A549 (cell line): ENCODE results near the gene GALNT3. TPM values are rescaled to one million over a fixed set of nuclear protein-coding genes. Genes with fewer than 3 reads are reported as not detected.

ENCODE experiments used
- ATAC-seq, 2 experiments: fragments of 200-7000 bp in 1 of 2; fragments of >200 bp in 1 of 2; cut with Nextera tagmentation in 1 of 2; cut with Tn5 transposase in 1 of 2; 3 replicates each; pipeline versions ENCODE4 v1.8.0 to v1.9.1; 2018 to 2020; ENCODE audit warnings: mild to moderate bottlenecking in 1 of 2, moderate library complexity in 1 of 2
- CTCF ChIA-PET: fragments of 300-600 bp; sonication (Branson Sonifier 250); formaldehyde crosslinking; extraction: SDS; loops from one replicate; lab custom pipeline; 2021; ENCODE audit warnings: antibody characterized with exemption, inconsistent platforms; lab: Yijun Ruan, JAX
- POLR2A ChIA-PET: fragments of 350-600 bp; formaldehyde crosslinking; extraction: SDS; loops from one replicate; lab custom pipeline; 2021; ENCODE audit warnings: antibody characterized with exemption, inconsistent platforms; lab: Yijun Ruan, JAX
- DNase-seq, 2 experiments: peaks; one replicate each; pipeline versions ENCODE4 v3.0.0 to v3.0.0-alpha.2; 2011 to 2016; ENCODE audit warnings: low read depth in 1 of 2, low spot score in 1 of 2
- FAIRE-seq: peaks from 2 replicates; lab custom pipeline; 2011; peaks lifted over from hg19 to GRCh38; lab: Jason Lieb, UNC
- H3K27ac ChIP-seq, 2 experiments: fragments of >200 bp; sonication (Bioruptor Twin); formaldehyde crosslinking; 3 replicates each; pipeline ENCODE4 v1.5.1; 2016 to 2017
- H3K4me1 ChIP-seq: fragments of >200 bp; sonication (Bioruptor Twin); formaldehyde crosslinking; 3 replicates; pipeline ENCODE4 v1.6.1; 2016
- H3K4me2 ChIP-seq: fragments of >200 bp; sonication (Bioruptor Twin); formaldehyde crosslinking; 3 replicates; pipeline ENCODE4 v1.6.1; 2016
- H3K4me3 ChIP-seq: fragments of >200 bp; sonication (Bioruptor Twin); formaldehyde crosslinking; 3 replicates; pipeline ENCODE4 v1.5.1; 2016
- H3K9me3 ChIP-seq: fragments of >200 bp; sonication (Bioruptor Twin); formaldehyde crosslinking; 3 replicates; pipeline ENCODE4 v1.6.1; 2016
- BCL3 ChIP-seq: fragments of >200 bp; sonication (Bioruptor Twin); formaldehyde crosslinking; IDR thresholded peaks from 3 replicates; pipeline ENCODE4 v1.6.1; 2016
- BHLHE40 ChIP-seq: IDR thresholded peaks from 2 replicates; pipeline ENCODE4 v1.6.1; 2012; ENCODE audit warnings: low read depth, low read length, inconsistent platforms
- CBX2 ChIP-seq: fragments of 200-600 bp; sonication (generic); IDR thresholded peaks from 2 replicates; pipeline ENCODE4 v1.6.1; 2016; ENCODE audit warnings: low read depth, mild to moderate bottlenecking, borderline replicate concordance
- CBX8 ChIP-seq: fragments of 200-600 bp; sonication (generic); IDR thresholded peaks from 2 replicates; pipeline ENCODE4 v1.6.1; 2016
- CEBPB ChIP-seq, 2 experiments: fragments of >200 bp in 1 of 2; sonication (Bioruptor Twin) in 1 of 2; formaldehyde crosslinking in 1 of 2; IDR thresholded peaks; 2 replicates each; pipeline ENCODE4 v1.6.1; 2012 to 2016
- E2F6 ChIP-seq: IDR thresholded peaks from 2 replicates; pipeline ENCODE4 v1.6.1; 2012; ENCODE audit warnings: low read depth, borderline replicate concordance
- EHF ChIP-seq: fragments of 250-450 bp; sonication (Bioruptor Pico); IDR thresholded peaks from 2 replicates; pipeline ENCODE4 v1.5.0; 2020; ENCODE audit warnings: mild to moderate bottlenecking
- EHMT2 ChIP-seq: fragments of 200-600 bp; sonication (generic); IDR thresholded peaks from 2 replicates; pipeline ENCODE4 v1.6.1; 2016; ENCODE audit warnings: antibody characterized with exemption, low read depth, mild to moderate bottlenecking, moderate library complexity
- ESRRA ChIP-seq: fragments of 150-350 bp; IDR thresholded peaks from 2 replicates; pipeline ENCODE4 v1.6.1; 2014; ENCODE audit warnings: mild to moderate bottlenecking, low read length, borderline replicate concordance
- FOXS1 ChIP-seq: fragments of 250-450 bp; sonication (Bioruptor Pico); IDR thresholded peaks from 2 replicates; pipeline ENCODE4 v1.5.0; 2020; ENCODE audit warnings: mild to moderate bottlenecking, moderate library complexity
- HDAC2 ChIP-seq: fragments of 200-600 bp; sonication (generic); IDR thresholded peaks from 2 replicates; pipeline ENCODE4 v1.6.1; 2016
- HOXA7 ChIP-seq: fragments of 250-450 bp; sonication (Bioruptor Pico); IDR thresholded peaks from 2 replicates; pipeline ENCODE4 v1.5.0; 2020; ENCODE audit warnings: mild to moderate bottlenecking, moderate library complexity
- HOXB13 ChIP-seq: fragments of 250-450 bp; sonication (Bioruptor Pico); IDR thresholded peaks from 2 replicates; pipeline ENCODE4 v1.5.0; 2020; ENCODE audit warnings: low read depth, mild to moderate bottlenecking, moderate library complexity
- JUN ChIP-seq, 2 experiments: fragments of >200 bp; sonication (Bioruptor Twin); formaldehyde crosslinking; IDR thresholded peaks; 2 replicates in 1 of 2; 3 replicates in 1 of 2; pipeline ENCODE4 v1.6.1; 2016 to 2017
- KDM1A ChIP-seq: fragments of 200-600 bp; sonication (generic); IDR thresholded peaks from 2 replicates; pipeline ENCODE4 v1.6.1; 2016; ENCODE audit warnings: low read depth, mild to moderate bottlenecking
- NFE2L2 ChIP-seq: fragments of 150-350 bp; conservative IDR thresholded peaks from 2 replicates; pipeline ENCODE4 v1.6.1; 2014; ENCODE audit warnings: low read length
- NPAS2 ChIP-seq: fragments of 250-450 bp; sonication (Bioruptor Pico); IDR thresholded peaks from 2 replicates; pipeline ENCODE4 v1.8.0; 2022; ENCODE audit warnings: mild to moderate bottlenecking, moderate library complexity, borderline replicate concordance
- NR3C1 ChIP-seq: fragments of >200 bp; sonication (Bioruptor Twin); formaldehyde crosslinking; IDR thresholded peaks from 3 replicates; pipeline ENCODE4 v1.6.1; 2017
- POLR2A ChIP-seq: IDR thresholded peaks from 2 replicates; pipeline ENCODE4 v1.6.1; 2012; ENCODE audit warnings: mild to moderate bottlenecking, low read length
- RAD21 ChIP-seq, 2 experiments: fragments of >200 bp in 1 of 2; sonication (Bioruptor Twin) in 1 of 2; formaldehyde crosslinking in 1 of 2; IDR thresholded peaks in 1 of 2; conservative IDR thresholded peaks in 1 of 2; 2 replicates in 1 of 2; 3 replicates in 1 of 2; pipeline ENCODE4 v1.6.1; 2012 to 2018; ENCODE audit warnings: inconsistent platforms in 1 of 2
- RARB ChIP-seq: fragments of 250-450 bp; sonication (Bioruptor Pico); IDR thresholded peaks from 2 replicates; pipeline ENCODE4 v1.8.0; 2021; ENCODE audit warnings: mild to moderate bottlenecking, moderate library complexity
- RCOR1 ChIP-seq: fragments of 150-350 bp; IDR thresholded peaks from 2 replicates; pipeline ENCODE4 v1.6.1; 2014; ENCODE audit warnings: antibody characterized with exemption, low read length, low read depth
- RNF2 ChIP-seq: fragments of 200-600 bp; sonication (generic); IDR thresholded peaks from 2 replicates; pipeline ENCODE4 v1.6.1; 2016; ENCODE audit warnings: low read depth, mild to moderate bottlenecking, antibody characterized with exemption, moderate library complexity, borderline replicate concordance
- SMC3 ChIP-seq: fragments of >200 bp; sonication (Bioruptor Twin); formaldehyde crosslinking; IDR thresholded peaks from 3 replicates; pipeline ENCODE4 v1.6.1; 2018; ENCODE audit warnings: inconsistent platforms
- SREBF2 ChIP-seq: fragments of 450-650 bp; IDR thresholded peaks from 2 replicates; pipeline ENCODE4 v1.6.1; 2014; ENCODE audit warnings: mild to moderate bottlenecking, moderate library complexity
- TFCP2L1 ChIP-seq: fragments of 250-450 bp; sonication (Bioruptor Pico); IDR thresholded peaks from 2 replicates; pipeline ENCODE4 v1.5.0; 2021; ENCODE audit warnings: mild to moderate bottlenecking
- ZC3H11A ChIP-seq: fragments of 450-650 bp; IDR thresholded peaks from 2 replicates; pipeline ENCODE4 v1.6.1; 2014; ENCODE audit warnings: antibody characterized with exemption, mild to moderate bottlenecking
- ZFP36 ChIP-seq: fragments of 450-650 bp; IDR thresholded peaks from 2 replicates; pipeline ENCODE4 v1.6.1; 2014; ENCODE audit warnings: borderline replicate concordance; ENCODE audit not compliant: partially characterized antibody
- WGBS: methylation state at CpG from one replicate; pipeline ENCODE4 v1.1.6; 2017; ENCODE audit errors: missing lambda C conversion rate; 5-methylcytosine and 5-hydroxymethylcytosine counted together
- polyA plus RNA-seq, 4 experiments: library from polyadenylated mRNA; depleted of rRNA in 3 of 4; stranded (reverse); fragments of >200 nt; fragmentation: RNase III in 1 of 4; extraction: RNeasy Plus Mini Kit Qiagen cat#74134 plus additional on column Dnase treatment in 1 of 4; gene quantifications; 2 replicates in 3 of 4; 3 replicates in 1 of 4; pipeline ENCODE4 v1.2.3, GENCODE V29; 2011 to 2017
- TF ChIP-seq, protein P1 (sequence below): fragments of 250-450 bp; sonication (Bioruptor Pico); IDR thresholded peaks from 2 replicates; pipeline ENCODE4 v1.5.0; 2020; ENCODE audit warnings: low read depth, mild to moderate bottlenecking, moderate library complexity
- TF ChIP-seq, protein P2 (sequence below): fragments of 250-450 bp; sonication (Bioruptor Pico); IDR thresholded peaks from 2 replicates; pipeline ENCODE4 v1.5.0; 2021; ENCODE audit warnings: mild to moderate bottlenecking, moderate library complexity, borderline replicate concordance
- TF ChIP-seq, protein P3 (sequence below): fragments of >200 bp; sonication (Bioruptor Twin); formaldehyde crosslinking; IDR thresholded peaks from 2 replicates; pipeline ENCODE4 v1.6.1; 2016

GALNT3 gene
- polyA plus RNA-seq, 2 of the 4 experiments (the other 2 are of a cell fraction): 0.05 to 0.10 TPM

GRCh38 chr2:165718610-165719210 is 75.3 kb downstream of the GALNT3 start:
- ATAC-seq (no peak), DNase-seq (no peak), FAIRE-seq (no peak)
- no peak for TF ChIP-seq KDM1A
- TF ChIP-seq ESRRA: no peak
- TF ChIP-seq CEBPB (IDR thresholded peaks at IDR 0.05): no peak
- no peak for TF ChIP-seq ZFP36
- TF ChIP-seq FOXS1 (CRISPR knock-in tag): no peak
- no peak for TF ChIP-seq ZC3H11A
- TF ChIP-seq NFE2L2: no peak
- TF ChIP-seq NPAS2 (CRISPR knock-in tag): no peak
- no peak for TF ChIP-seq E2F6
- no peak for TF ChIP-seq CBX8
- TF ChIP-seq TFCP2L1: no peak
- TF ChIP-seq SREBF2: no peak
- TF ChIP-seq SMC3: no peak
- no peak for TF ChIP-seq RAD21 (conservative IDR thresholded peaks at IDR 0.05 in 1 of 2, IDR thresholded peaks at IDR 0.05 in 1 of 2)
- no peak for TF ChIP-seq JUN (IDR thresholded peaks at IDR 0.05)
- TF ChIP-seq NR3C1: no peak
- no peak for TF ChIP-seq RCOR1
- H3K4me1 ChIP-seq: no peaks in the 10 kb centered on the region
- 0% methylated on average over 1 of the region's 1 CpG for WGBS
- H3K4me2 ChIP-seq: no peak overlapping the region
- H3K27ac ChIP-seq: no peak overlapping the region
- ChIA-PET POLR2A (no interaction called here), CTCF (no interaction called here)
- no peak overlapping the region for H3K4me3 ChIP-seq
- no peaks in the 10 kb centered on the region for H3K9me3 ChIP-seq

DNA sequence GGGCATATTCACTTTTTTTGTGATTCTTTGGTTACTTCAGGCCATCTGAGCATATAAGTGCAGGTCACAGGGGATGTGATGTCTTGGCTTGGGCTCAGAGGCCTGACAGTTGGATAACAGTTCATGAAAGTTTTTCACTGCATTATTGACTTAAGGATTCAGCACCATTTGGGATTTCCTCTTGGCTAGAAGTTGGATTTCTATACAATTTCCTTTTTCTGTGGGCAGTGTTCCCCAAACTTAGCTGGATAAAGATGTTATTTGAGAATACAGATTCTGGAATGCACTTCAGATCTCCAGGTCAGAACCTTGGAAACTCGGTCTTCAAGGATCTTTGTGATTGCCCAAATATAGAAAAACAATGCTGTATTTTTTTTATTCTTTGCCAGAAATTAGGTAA is 78.0 kb downstream of the GALNT3 start:
- CTCF ChIA-PET: no interaction called here
- Histone ChIP-seq H3K4me3 (no peak overlapping the region), H3K4me2 (no peak overlapping the region), H3K4me1 (no peaks in the 10 kb centered on the region), H3K27ac (no peak overlapping the region), H3K9me3 (no peaks in the 10 kb centered on the region)
- TF ChIP-seq, protein P1, sequence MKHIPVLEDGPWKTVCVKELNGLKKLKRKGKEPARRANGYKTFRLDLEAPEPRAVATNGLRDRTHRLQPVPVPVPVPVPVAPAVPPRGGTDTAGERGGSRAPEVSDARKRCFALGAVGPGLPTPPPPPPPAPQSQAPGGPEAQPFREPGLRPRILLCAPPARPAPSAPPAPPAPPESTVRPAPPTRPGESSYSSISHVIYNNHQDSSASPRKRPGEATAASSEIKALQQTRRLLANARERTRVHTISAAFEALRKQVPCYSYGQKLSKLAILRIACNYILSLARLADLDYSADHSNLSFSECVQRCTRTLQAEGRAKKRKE (CRISPR knock-in tag): no peak
- no peak for TF ChIP-seq RARB (CRISPR knock-in tag)
- TF ChIP-seq ESRRA: no peak
- POLR2A ChIA-PET: no interaction called here
- ATAC-seq (no peak), FAIRE-seq (no peak), DNase-seq (no peak)
- WGBS: 6% methylated on average over 1 of the region's 1 CpG

- no peaks in the 10 kb centered on the region for H3K4me1 ChIP-seq
- POLR2A ChIA-PET: no interaction called here
- 13% methylated on average over 3 of the region's 3 CpGs for WGBS
- FAIRE-seq (no peak), ATAC-seq (no peak), DNase-seq (no peak)
- H3K4me3 ChIP-seq: no peak overlapping the region
- no peaks in the 10 kb centered on the region for H3K9me3 ChIP-seq
- no peak overlapping the region for H3K4me2 ChIP-seq
- TF ChIP-seq RCOR1: no peak
- TF ChIP-seq SMC3: no peak
- no peak for TF ChIP-seq BCL3
- TF ChIP-seq TFCP2L1: no peak
- TF ChIP-seq, protein P2, sequence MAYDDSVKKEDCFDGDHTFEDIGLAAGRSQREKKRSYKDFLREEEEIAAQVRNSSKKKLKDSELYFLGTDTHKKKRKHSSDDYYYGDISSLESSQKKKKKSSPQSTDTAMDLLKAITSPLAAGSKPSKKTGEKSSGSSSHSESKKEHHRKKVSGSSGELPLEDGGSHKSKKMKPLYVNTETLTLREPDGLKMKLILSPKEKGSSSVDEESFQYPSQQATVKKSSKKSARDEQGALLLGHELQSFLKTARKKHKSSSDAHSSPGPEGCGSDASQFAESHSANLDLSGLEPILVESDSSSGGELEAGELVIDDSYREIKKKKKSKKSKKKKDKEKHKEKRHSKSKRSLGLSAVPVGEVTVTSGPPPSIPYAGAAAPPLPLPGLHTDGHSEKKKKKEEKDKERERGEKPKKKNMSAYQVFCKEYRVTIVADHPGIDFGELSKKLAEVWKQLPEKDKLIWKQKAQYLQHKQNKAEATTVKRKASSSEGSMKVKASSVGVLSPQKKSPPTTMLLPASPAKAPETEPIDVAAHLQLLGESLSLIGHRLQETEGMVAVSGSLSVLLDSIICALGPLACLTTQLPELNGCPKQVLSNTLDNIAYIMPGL (CRISPR knock-in tag): no peak
- TF ChIP-seq E2F6: no peak
- TF ChIP-seq HOXA7: no peak
- TF ChIP-seq FOXS1 (CRISPR knock-in tag): no peak
- no peak for TF ChIP-seq BHLHE40
- TF ChIP-seq, protein P3, sequence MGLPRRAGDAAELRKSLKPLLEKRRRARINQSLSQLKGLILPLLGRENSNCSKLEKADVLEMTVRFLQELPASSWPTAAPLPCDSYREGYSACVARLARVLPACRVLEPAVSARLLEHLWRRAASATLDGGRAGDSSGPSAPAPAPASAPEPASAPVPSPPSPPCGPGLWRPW: no peak
- TF ChIP-seq RNF2: no peak
- TF ChIP-seq HOXB13: no peak
- TF ChIP-seq POLR2A: no peak
- TF ChIP-seq HDAC2: no peak
- no peak for TF ChIP-seq EHF (CRISPR knock-in tag)
- TF ChIP-seq CBX2: no peak
- TF ChIP-seq KDM1A: no peak
- no peak for TF ChIP-seq EHMT2
- H3K27ac ChIP-seq: no peak overlapping the region
- CTCF ChIA-PET: no interaction called here
These were observed 87.0 kb downstream of the GALNT3 start for GRCh38 chr2:165706960-165707487.
